ENCODE measurements around the gene STRIT1. TPM values are rescaled to one million over a fixed set of nuclear protein-coding genes. Genes with fewer than 3 reads are reported as not detected.

The STRIT1 gene
- total and polyA plus RNA-seq, 9 of the 15 experiments (the other 6 are each of a cell fraction or from before 2014, with no cell fraction given), result not detected

- Histone ChIP-seq H3K27ac (ENCODE audit: extremely low read depth, low read depth, low read length) (no peak overlapping the region), H3K36me3 (ENCODE audit: control insufficient read depth, insufficient read depth, low read length) (no peaks in the 10 kb centered on the region; the same call in 2 of the 3 replicates), H3K9me3 (replicated peaks; ENCODE audit: control insufficient read depth, insufficient read depth, low read depth, low read length) (no peaks in the 10 kb centered on the region), H3K27me3 (ENCODE audit: control insufficient read depth in 2 of 2, insufficient read depth in 2 of 2, low read length in 2 of 2) (no peaks in the 10 kb centered on the region), H3K4me1 (replicated peaks in 1 of 2; ENCODE audit: control insufficient read depth in 2 of 2, insufficient read depth in 2 of 2, low read length in 2 of 2) (peaks cover 0 to 20% of the 10 kb centered on the region in 2 experiments; a peak in 4 of 5 replicates), H3K4me2 (ENCODE audit: insufficient read depth, low read length) (no peak overlapping the region), H4K20me1 (replicated peaks; ENCODE audit: control insufficient read depth, insufficient read depth, low read length) (no peaks in the 10 kb centered on the region), H3K9ac (ENCODE audit: insufficient read depth in 1 of 2, low read depth in 2 of 2, low read length in 2 of 2) (no peak overlapping the region), H3K4me3 (no peak overlapping the region), H3K79me2 (ENCODE audit: control insufficient read depth, insufficient read depth, low read length) (no peaks in the 10 kb centered on the region), H2AFZ (ENCODE audit: low read depth, low read length) (peak overlapping the region; percentile 56), H3K9me1 (ENCODE audit: control insufficient read depth, insufficient read depth, low read length) (no peaks in the 10 kb centered on the region)
- CTCF ChIA-PET (ENCODE audit: low intra/inter-chr PET ratio), result no interaction called here
- FAIRE-seq (no peak), DNase-seq (ENCODE audit: extremely low read depth in 1 of 4, low spot score in 3 of 4) (no peak), ATAC-seq (no peak)
- no TSS peak for BruUV-seq (replicated peaks)
- 50% methylated on average over 2 of the region's 2 CpGs for WGBS (ENCODE audit: insufficient coverage, low coverage, missing lambda C conversion rate)
- intact Hi-C loops (cut with micrococcal nuclease), result no loop called here
- in situ Hi-C loops (cut with MboI), result no loop called here
- POLR2A ChIA-PET, result interaction anchor here (1.2 kb wide), 1 partner anchor 16 kb away, joined by 4 read pairs; no protein-coding TSS in a partner anchor
- no peak for TF ChIP-seq ZNF518B (CRISPR knock-in tag; IDR thresholded peaks at IDR 0.05)
- TF ChIP-seq HDAC1 (IDR thresholded peaks at IDR 0.05), result no peak
- no peak for TF ChIP-seq UBTF (IDR thresholded peaks at IDR 0.05; ENCODE audit: borderline replicate concordance in 1 of 2, low read depth in 2 of 2, low read length in 2 of 2)
- no peak for TF ChIP-seq PHB2 (IDR thresholded peaks at IDR 0.05; ENCODE audit: low read depth)
- TF ChIP-seq KDM4B (IDR thresholded peaks at IDR 0.05; ENCODE audit: borderline replicate concordance in 2 of 2, low read depth in 1 of 2), result no peak
- no peak for TF ChIP-seq REST (IDR thresholded peaks at IDR 0.05; ENCODE audit: borderline replicate concordance)
- no peak for TF ChIP-seq REST (CRISPR knock-in tag; IDR thresholded peaks at IDR 0.05; ENCODE audit: low read depth)
- TF ChIP-seq ZNF23 (CRISPR knock-in tag; IDR thresholded peaks at IDR 0.05), result no peak
- TF ChIP-seq HCFC1 (IDR thresholded peaks at IDR 0.05; ENCODE audit: low read depth, low read length), result no peak
These were observed 6.7 kb downstream of the STRIT1 start for GRCh38 chr3:155286736-155287135.
